NCI-H1105 (cell line): Measurements from ENCODE around the gene JKAMP.

Source experiments
- DNase-seq: peaks from one replicate; lab custom pipeline; 2025; lab: John Stamatoyannopoulos, UW

Gene JKAMP

GRCh38 chr14:59481407-59481806, 2.9 kb upstream of the JKAMP start:
- DNase-seq, result no peak

DNA sequence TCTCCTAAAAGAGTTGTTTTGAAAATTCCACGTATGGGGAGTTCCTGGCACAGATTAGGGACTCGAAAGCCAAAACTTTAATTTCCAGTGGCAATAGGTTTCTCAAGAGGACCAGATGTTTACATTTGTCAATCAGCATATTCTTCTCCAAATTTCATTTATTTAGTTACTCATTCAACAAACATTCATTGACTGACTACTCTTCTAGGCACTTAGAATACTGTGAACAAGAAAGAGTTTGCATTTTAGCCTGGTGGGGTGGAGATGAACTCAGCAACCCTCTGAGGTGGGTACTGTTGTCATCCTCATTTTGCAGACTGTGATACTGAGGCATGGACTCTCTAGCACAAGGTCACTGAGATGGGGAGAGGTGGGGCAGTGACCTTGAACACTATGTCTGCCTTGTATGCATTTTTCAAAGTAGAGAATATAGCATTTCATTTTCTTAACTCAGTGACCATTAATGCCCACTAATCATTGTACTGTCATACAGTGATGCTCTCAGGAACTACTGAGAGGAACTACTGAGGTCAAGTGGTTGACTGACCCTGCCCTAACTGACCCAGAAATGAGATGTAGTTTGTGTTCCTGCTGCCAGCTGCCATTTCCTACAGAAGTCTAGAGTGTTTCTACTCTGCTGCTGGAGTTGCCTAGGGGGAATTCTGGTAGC, 2.3 kb upstream of the JKAMP start:
- no peak for DNase-seq

DNA sequence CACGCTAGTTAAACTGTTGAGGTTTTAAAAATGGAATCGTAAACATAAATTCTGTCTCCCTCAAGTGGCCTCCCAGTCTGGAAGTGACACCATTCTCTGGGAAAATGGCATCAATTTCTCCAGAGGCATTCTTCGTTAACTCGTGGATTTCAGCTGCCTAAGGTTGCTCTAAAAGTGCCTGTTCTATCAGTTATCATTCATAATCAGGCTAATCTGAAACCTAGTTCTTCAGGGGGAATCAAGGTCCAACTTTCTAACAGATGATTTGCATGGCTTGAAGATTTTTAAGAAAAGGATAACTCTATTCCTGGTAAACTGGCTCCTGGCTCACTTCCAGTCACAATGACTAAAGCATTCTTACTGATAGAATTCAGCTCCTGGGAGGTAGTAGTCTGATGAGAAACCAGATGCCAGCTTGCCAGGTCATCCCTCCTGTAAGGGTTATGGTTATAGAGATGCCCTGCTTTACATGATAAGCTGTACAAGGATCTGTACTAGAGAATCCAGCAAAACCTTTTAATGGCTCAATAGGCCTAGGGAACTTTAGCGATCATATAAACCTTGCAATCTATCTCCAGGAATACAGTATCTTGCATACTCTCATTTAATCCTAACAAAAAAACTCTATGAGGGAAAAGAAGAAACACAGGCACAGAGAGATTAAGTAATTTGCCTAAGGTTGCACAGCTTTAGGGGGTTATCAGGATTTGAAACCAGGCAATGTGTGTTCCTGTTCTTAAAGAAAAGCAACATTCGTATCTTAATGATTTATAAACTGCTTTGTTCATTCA, 1.6 kb upstream of the JKAMP start:
- DNase-seq, result no peak

GRCh38 chr14:59483363-59483762, 954 bp upstream of the JKAMP start:
- DNase-seq, result no peak

DNA sequence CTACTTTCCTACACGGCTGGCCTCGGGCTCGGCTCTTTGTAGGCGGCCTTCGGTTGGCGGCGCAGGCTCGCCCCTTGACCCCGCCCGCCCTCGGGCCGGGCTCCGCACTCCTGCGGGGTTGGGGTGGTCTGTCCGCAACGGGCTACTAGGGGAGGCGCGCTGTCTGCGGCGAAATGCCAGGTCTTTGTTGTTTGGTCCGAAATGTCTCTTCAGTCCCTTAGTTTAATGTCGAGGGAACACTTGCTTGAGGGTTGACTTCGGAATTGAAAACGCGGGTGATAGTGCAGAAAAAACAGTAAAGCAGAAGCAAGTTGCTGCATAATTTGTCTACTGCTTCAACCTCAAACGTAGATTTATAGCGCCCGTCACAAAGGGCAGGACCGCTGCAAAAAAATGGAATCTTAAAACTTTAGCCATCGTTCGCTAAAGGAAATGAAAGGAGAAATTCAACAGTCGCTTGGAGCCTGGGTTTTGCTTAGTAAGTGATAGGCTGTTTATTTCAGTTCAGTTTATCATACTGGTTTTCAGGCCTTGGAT, 390 bp downstream of the JKAMP start:
- DNase-seq, result no peak

- no peak for DNase-seq
Observed at GRCh38 chr14:59490756-59491155, 6.4 kb downstream of the JKAMP start.

GRCh38 chr14:59492384-59492783, 8.1 kb downstream of the JKAMP start:
- no peak for DNase-seq

DNA sequence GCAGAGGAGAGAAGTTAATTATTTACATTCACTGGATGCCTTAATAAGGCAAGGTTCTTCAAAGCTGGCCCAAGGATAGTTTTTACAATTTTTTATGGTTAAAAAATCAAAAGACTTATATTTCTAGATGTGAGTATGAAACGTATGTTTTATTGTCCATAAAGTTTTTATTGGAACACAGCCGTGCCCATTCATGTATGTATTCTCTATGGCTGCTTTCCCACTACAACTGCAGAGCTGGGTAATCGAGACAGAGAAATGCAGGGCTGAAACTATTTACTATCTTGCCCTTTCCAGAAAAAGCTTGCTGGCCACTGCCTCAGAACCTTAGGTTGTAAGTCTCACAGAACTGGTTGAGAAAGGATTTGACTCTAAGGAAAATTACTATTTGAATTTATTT, 16.4 kb downstream of the JKAMP start:
- DNase-seq, result no peak

DNA sequence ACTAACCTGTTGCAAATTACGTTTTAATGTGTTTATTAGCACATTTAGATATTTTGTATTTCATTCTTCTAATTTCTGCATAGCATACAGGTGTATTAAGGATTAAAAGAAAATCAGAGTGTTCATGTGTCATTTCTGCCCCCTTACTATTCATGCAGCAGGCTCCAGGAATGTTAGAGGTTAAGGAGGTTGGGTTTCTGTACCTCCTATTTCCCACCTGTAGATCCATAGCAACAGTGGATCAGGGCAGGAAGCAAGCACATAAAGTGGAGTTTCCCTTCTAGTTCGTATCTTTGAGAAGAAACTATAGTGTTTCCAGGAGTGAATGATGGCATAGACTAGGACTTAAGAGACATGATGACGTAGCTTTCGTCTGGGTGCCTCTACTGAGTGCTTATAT, 18.9 kb downstream of the JKAMP start:
- DNase-seq, result no peak

- DNase-seq, result peak; percentile 57
Observed at GRCh38 chr14:59507063-59507751, 22.9 kb downstream of the JKAMP start.

- no peak for DNase-seq
Observed at GRCh38 chr14:59507752-59508103, 23.4 kb downstream of the JKAMP start.

GRCh38 chr14:59509101-59509500, 24.8 kb downstream of the JKAMP start:
- no peak for DNase-seq

DNA sequence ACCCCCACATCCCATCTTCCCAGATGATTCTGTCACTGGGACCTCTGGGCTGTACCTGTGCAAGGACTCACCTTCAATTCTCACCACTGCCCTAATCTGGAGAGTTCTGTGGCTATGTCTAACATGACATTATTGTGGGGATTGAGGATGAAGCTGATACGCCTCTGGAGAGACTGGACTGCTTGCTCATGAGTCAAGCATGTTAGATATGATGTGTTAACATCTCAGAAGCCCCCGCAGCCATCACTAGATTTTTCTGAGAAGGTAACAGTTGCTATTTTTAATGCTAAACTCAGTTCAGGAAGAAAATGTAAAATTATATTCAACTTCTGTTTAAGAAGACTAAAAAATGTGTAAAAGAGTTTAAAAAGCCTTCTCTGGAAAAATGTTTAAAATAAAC, 25.7 kb downstream of the JKAMP start:
- no peak for DNase-seq

DNA sequence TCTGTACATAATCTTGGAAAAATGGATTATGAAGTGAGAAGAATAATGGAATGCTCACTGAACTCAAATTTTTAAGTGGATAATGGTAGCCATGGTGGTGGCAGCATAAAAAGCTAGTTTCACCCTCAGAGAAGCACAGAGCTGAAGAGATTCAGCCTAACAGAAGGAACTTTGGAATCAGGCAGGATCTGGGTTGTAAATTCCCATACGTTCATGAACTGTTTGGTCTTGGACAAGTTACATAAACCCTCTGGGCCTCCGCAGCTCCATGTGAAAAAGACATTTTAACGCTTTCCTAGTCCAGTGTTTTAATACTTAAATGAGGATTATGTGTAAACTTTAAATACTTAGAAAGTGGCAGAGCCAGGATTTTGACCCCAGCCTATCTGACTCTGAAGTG, 26.6 kb downstream of the JKAMP start:
- DNase-seq, result no peak

- DNase-seq, result peak; percentile 21
Observed at GRCh38 chr14:59511916-59512575, 27.7 kb downstream of the JKAMP start.

- no peak for DNase-seq
Observed at GRCh38 chr14:59520224-59520623, 35.9 kb downstream of the JKAMP start.

DNA sequence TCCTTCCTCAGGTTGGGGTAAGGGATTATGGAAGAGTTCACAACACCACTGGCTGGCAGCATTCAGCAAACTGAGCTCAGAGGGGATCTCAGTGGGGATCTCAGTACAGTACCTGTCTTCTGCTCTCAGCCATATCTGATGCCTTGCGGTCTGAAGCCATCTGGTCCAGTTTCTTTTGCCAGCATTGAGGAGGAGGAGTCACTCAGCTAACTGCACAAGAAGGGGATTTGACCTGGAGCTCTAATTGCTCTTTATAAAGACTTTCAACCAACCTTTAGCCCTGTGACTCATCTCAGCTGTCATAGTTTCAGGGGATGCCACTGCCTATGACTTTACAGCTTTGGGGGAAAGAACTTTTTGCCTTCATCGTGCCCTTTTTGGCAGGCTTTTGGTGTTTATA, 44.9 kb downstream of the JKAMP start:
- no peak for DNase-seq

DNA sequence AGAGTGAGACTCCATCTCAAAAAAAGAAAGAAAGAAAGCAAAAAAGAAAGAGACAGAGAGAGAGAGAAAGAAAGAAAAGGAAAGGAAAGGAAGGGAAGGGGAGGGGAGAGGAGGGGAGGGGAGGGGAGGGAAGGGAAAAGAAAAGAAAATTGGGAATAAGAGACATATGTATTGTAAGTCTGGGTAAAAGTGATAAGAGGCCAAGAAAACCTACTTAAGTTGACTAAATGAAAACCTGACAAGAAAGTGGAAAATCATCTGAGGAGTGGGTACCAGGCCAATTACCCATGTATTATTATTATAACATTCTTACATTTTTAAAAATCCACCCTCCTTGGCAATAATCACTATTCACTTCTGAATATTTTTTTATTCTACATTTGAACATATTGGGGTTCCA, 46.0 kb downstream of the JKAMP start:
- DNase-seq, result no peak

- no peak for DNase-seq
Observed at GRCh38 chr14:59532419-59532818, 48.1 kb downstream of the JKAMP start.

GRCh38 chr14:59534361-59534987, 50.2 kb downstream of the JKAMP start:
- DNase-seq, result no peak

DNA sequence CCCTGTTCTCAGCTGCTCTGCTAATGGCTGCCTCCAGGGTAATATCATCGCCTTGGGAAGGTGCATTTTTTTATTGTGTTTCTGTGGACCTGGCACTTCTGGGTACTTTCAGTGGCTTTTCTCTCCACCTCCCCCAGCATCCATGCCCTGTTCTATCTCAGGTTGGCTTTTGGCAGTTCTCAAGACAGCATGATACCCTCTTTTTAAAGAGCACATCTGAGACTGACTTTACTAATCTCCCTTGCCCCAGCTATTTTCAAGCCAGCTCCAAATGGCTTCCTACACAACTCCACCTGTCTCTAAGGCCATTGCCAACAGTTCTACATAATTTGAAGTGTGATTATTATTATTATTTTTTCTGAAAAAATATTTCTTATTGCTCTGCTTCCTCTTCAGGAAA, 53.2 kb downstream of the JKAMP start:
- no peak for DNase-seq

GRCh38 chr14:59538936-59539335, 54.6 kb downstream of the JKAMP start:
- DNase-seq, result no peak
